A549 treated with DMSO at 1 μM for 4 hours (cell line): ENCODE data around the gene INCA1. TPM values are rescaled to one million over a fixed set of nuclear protein-coding genes. Genes with fewer than 3 reads are reported as not detected.

Experiments
- total RNA-seq: library from RNA; stranded (reverse); fragments of 200-300 nt; extraction: Qiagen RNA extraction; gene quantifications from 5 replicates; pipeline ENCODE4 v1.2.3, GENCODE V29; 2022; ENCODE audit warnings: low read depth

The INCA1 gene, protein sequence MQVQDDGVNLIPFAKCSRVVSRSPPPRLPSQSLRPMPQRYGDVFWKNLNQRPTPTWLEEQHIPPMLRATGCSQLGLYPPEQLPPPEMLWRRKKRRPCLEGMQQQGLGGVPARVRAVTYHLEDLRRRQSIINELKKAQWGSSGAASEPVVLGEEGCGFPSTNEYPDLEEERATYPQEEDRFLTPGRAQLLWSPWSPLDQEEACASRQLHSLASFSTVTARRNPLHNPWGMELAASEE
- 1.3 to 2.0 TPM (median 1.5 TPM) in 5 replicates for total RNA-seq

GRCh38 chr17:4997302-4998026 is at the start of gene INCA1, which contains the start of gene KIF1C:
Gene INCA1, minus strand, starts transcription at chr17:4997522. Its CDS starts 3,085 bp downstream, at chr17:4994437.
Gene KIF1C, plus strand, starts transcription at chr17:4997950. Its CDS starts 2,297 bp downstream, at chr17:5000247.

DNA sequence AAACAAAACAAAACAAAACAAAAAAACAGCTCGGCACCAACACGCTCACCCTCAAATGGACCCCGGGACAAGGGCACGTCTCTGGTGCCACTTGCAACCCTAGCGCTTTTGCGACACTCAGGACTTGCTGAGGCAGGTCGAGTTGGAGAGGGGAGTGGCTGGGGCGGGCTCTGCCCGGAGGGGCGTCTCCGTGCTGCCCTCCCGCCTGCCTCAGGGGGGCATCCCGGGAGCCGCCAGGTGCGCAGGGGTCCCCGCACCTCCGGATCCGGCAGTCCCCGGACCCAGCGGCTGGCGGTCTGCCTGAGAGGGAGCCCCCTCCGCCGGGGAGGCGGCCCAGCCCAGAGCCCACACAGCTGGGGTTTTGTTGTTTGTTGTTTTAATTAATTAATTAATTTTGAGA is 38.0 kb upstream of the INCA1 start, which contains the start of gene SLC52A1:
SLC52A1 (minus strand) TSS at position 112 of the 400 bp plus-strand sequence. CDS start 820 bp downstream, outside the sequence.

GRCh38 chr17:4986951-4987766 is 10.2 kb downstream of the INCA1 start, which contains the start of gene CAMTA2:
Gene CAMTA2, minus strand, starts transcription at chr17:4987675. Its CDS starts 1,453 bp downstream, at chr17:4986222.

DNA sequence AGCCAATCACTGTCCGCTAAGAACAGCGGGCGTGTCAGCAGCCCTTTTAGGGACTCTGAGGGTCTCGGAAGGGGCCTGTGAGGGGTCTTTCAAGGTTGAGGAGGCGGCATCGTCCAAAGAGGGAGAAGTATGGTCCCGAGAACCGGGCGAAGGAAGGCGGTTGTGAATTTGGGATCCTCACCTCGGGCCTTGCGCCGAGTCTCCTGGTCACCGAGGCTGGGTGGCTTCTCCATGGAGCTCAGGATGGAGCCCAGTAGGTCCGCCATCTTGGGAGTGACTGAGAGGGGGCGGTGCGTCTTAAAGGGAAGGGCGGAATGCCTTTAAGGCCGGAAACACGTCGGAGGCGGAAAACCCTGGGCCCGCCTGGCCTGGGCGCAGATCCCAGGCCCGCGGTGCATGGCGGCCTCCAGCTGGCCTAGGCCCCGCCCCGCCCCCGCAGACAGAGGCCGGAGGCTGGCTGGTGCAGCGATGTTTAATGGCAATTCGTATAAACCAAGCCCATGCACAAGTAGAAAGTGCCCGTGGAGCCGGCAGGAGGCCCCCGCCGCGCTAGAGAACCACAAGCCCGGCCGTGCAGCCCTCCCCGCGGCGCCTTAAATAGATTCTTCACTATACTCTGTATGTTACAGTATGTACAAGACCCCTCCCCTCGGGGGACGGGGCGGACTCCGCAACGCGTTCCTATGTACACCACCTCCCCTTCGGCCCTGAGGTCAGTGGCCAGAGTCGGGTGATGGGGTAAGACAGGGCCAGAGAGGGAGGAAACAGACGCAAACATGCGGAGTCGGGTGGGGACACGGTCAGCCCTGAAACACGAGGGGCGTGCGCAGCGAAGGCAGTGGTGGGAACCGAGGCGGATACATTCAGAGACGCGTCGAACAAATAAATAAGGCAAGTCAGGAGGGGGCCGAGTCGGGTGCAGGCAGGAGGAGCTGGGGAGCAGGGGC is 29.5 kb downstream of the INCA1 start, which contains the start of gene SPAG7:
SPAG7 (minus strand) TSS at position 279 of the 947 bp plus-strand sequence; CDS start at position 266, 13 bp downstream.

GRCh38 chr17:4950746-4951204 is 46.5 kb downstream of the INCA1 start, which contains the start of gene ENO3:
Gene ENO3, plus strand, starts transcription at chr17:4951119. Its CDS starts 711 bp downstream, at chr17:4951830.

DNA sequence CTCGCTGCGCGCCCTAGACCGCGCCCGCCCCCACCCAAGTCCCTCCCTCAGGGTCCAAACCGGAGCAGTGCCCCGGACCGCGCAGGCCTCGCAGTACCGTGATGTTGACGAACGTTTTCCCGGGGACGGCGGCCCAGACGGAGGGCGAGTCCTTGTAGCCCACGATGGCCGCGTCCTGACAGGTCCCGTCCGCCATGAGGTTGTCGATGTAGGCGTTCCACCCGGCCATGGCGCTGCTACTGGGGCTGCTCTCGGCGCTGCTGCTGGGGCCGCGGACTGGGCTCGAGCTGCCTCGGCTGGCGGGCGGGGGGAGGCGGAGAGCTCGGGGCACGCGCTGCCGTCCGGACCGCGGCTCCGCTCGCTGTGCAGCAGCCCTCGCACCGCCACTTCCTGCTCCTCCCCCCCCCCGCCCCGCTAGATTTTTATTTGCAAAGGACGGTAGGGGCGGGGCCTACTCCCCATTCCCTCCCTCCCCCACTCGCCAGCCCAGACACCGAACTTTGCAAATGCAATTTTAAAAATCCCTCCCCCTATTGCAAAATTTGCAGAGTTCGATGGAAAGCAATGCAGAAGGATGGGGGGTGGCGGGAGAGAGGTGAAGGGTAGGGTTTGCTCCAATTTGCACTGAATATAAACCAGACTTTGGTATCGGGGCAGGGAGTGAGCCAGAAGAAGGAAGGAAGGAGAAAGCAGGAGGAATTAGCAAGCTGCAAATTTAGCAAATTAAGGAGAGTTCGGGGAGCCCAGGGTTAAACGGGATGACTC is 49.0 kb downstream of the INCA1 start, which contains the start of gene PFN1:
PFN1 (minus strand) TSS at position 365 of the 765 bp plus-strand sequence; CDS start at position 229, 136 bp downstream.

DNA sequence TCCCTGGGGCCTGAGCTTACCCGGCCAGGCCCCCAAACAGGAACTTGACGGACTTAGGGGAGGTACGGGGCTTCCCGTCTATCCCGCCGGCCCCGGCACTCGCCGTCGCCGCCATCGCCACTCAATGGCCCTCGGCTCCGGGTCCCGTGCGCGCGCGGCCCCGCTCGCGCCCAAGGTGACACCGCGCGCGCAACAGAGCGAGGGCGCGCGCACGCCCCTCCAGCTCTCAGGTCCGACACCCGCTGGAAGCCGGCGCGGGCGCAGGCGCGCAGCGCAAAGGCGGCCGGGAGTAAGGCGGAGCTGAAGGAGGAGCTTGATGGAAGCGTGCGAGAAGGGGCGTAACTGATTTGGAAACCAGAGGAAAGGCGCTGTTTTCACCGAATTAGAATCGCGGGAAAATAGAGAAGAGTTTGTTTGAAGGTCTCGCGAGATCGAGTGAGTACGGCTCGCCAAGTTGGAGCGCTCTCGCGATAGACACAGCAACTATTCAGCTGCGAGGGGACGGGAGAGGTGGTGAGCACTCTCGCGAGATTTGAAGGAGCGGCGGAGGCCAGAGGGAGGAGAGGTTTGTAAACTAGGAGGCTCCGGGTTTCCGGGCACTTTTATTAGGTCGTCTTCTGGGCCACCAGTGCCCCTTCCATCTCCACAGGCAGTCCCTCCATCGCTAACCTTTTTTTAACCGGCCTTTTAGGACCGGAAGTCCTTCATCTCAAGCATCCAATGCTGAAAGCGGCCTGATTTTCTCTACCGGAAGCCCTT is 57.3 kb downstream of the INCA1 start, which contains the start of the genes RNF167 and SLC25A11:
RNF167 (plus strand) TSS at position 473 of the 759 bp plus-strand sequence. CDS start 642 bp downstream, outside the sequence.
SLC25A11 (minus strand) TSS at position 251 of the 759 bp plus-strand sequence; CDS start at position 115, 136 bp downstream.

Other genes starting within 250 kb of the INCA1 start
- 0.31 to 1.2 TPM (median 0.64 TPM) in 5 replicates for gene TM4SF5, start 225.6 kb downstream of the INCA1 start, total RNA-seq
- gene VMO1, start 211.2 kb downstream of the INCA1 start, total RNA-seq, result 0.47 to 1.5 TPM (median 1.3 TPM) in 4 of 5 replicates, not detected in the other
- not detected in 5 replicates for gene GLTPD2, start 208.6 kb downstream of the INCA1 start, total RNA-seq
- gene PSMB6, start 201.4 kb downstream of the INCA1 start, total RNA-seq, result 443 to 508 TPM (median 482 TPM) in 5 replicates
- 20.0 to 27.5 TPM (median 25.1 TPM) in 5 replicates for gene PLD2, start 190.4 kb downstream of the INCA1 start, total RNA-seq
- 49.3 to 64.6 TPM (median 56.6 TPM) in 5 replicates for gene MINK1, start 164.2 kb downstream of the INCA1 start, total RNA-seq
- gene C17orf107, start 98.0 kb downstream of the INCA1 start, total RNA-seq, result 0.17 to 0.29 TPM (median 0.28 TPM) in 5 replicates
- 0.07 to 0.21 TPM (median 0.08 TPM) in 4 of 5 replicates, not detected in the other for gene CHRNE, start 94.4 kb downstream of the INCA1 start, total RNA-seq
- gene GP1BA, start 65.2 kb downstream of the INCA1 start, total RNA-seq, result not detected in 5 replicates
- gene SLC25A11, start 57.5 kb downstream of the INCA1 start, total RNA-seq, result 65.3 to 82.3 TPM (median 72.2 TPM) in 5 replicates
- 93.0 to 144 TPM (median 121 TPM) in 5 replicates for gene RNF167, start 57.3 kb downstream of the INCA1 start, total RNA-seq
- gene PFN1, start 49.0 kb downstream of the INCA1 start, total RNA-seq, result 2,001 to 2,972 TPM (median 2,479 TPM) in 5 replicates
- gene ENO3, start 46.4 kb downstream of the INCA1 start, total RNA-seq, result 51.2 to 61.4 TPM (median 55.7 TPM) in 5 replicates
- 69.9 to 87.4 TPM (median 71.4 TPM) in 5 replicates for gene SPAG7, start 29.7 kb downstream of the INCA1 start, total RNA-seq
- 22.0 to 37.9 TPM (median 31.6 TPM) in 5 replicates for gene CAMTA2, start 9.8 kb downstream of the INCA1 start, total RNA-seq
- gene KIF1C, start 428 bp upstream of the INCA1 start, total RNA-seq, result 98.9 to 125 TPM (median 114 TPM) in 5 replicates
- 0.34 to 1.2 TPM (median 0.68 TPM) in 5 replicates for gene SLC52A1, start 37.9 kb upstream of the INCA1 start, total RNA-seq
- gene ZFP3, start 80.9 kb upstream of the INCA1 start, total RNA-seq, result 0.89 to 1.2 TPM (median 1.0 TPM) in 5 replicates
- 3.6 to 5.0 TPM (median 4.5 TPM) in 5 replicates for gene ZNF232, start 114.4 kb upstream of the INCA1 start, total RNA-seq
- gene USP6, start 118.5 kb upstream of the INCA1 start, total RNA-seq, result 0.01 to 0.03 TPM (median 0.02 TPM) in 4 of 5 replicates, not detected in the other
- 1.3 to 1.8 TPM (median 1.7 TPM) in 5 replicates for gene ZNF594, start 194.3 kb upstream of the INCA1 start, total RNA-seq
- not detected in 5 replicates for gene SCIMP, start 237.3 kb upstream of the INCA1 start, total RNA-seq